IPS-18c (cell line): ENCODE results near the gene CELF4.

Source experiments
- H3K4me3 ChIP-seq: 2 replicates; pipeline ENCODE4 v1.7.0; 2013; ENCODE audit warnings: low read depth, mild to moderate bottlenecking, low read length, moderate library complexity; ENCODE audit not compliant: insufficient read depth
- H3K9me3 ChIP-seq: one replicate; pipeline ENCODE4 v1.6.1; 2013; ENCODE audit warnings: mild to moderate bottlenecking, low read length, moderate library complexity; ENCODE audit not compliant: control insufficient read depth, insufficient read depth

The CELF4 gene

GRCh38 chr18:37327063-37327577 is 238.5 kb downstream of the CELF4 start:
- Histone ChIP-seq H3K4me3 (no peak overlapping the region), H3K9me3 (no peaks in the 10 kb centered on the region)

- Histone ChIP-seq H3K9me3 (no peaks in the 10 kb centered on the region), H3K4me3 (no peak overlapping the region)
Observed at GRCh38 chr18:37322492-37323035, 243.0 kb downstream of the CELF4 start.

- no peaks in the 10 kb centered on the region for H3K9me3 ChIP-seq
- no peak overlapping the region for H3K4me3 ChIP-seq
Observed at GRCh38 chr18:37321582-37322491, 243.8 kb downstream of the CELF4 start.

- no peaks in the 10 kb centered on the region for H3K9me3 ChIP-seq
- no peak overlapping the region for H3K4me3 ChIP-seq
Observed at GRCh38 chr18:37320317-37320716, 245.3 kb downstream of the CELF4 start.

- Histone ChIP-seq H3K4me3 (no peak overlapping the region), H3K9me3 (no peaks in the 10 kb centered on the region)
Observed at GRCh38 chr18:37318360-37319355, 246.9 kb downstream of the CELF4 start.

- no peaks in the 10 kb centered on the region for H3K9me3 ChIP-seq
- no peak overlapping the region for H3K4me3 ChIP-seq
Observed at GRCh38 chr18:37317486-37317885, 248.1 kb downstream of the CELF4 start.

- Histone ChIP-seq H3K9me3 (no peaks in the 10 kb centered on the region), H3K4me3 (no peak overlapping the region)
Observed at GRCh38 chr18:37316468-37316867, 249.1 kb downstream of the CELF4 start.

- H3K4me3 ChIP-seq, result no peak overlapping the region
- H3K9me3 ChIP-seq, result no peaks in the 10 kb centered on the region
Observed at GRCh38 chr18:37315935-37316334, 249.7 kb downstream of the CELF4 start.

GRCh38 chr18:37314534-37314933 is 251.1 kb downstream of the CELF4 start:
- no peak overlapping the region for H3K4me3 ChIP-seq
- no peaks in the 10 kb centered on the region for H3K9me3 ChIP-seq

- no peaks in the 10 kb centered on the region for H3K9me3 ChIP-seq
- no peak overlapping the region for H3K4me3 ChIP-seq
Observed at GRCh38 chr18:37313624-37314023, 252.0 kb downstream of the CELF4 start.

GRCh38 chr18:37309861-37310260 is 255.7 kb downstream of the CELF4 start:
- Histone ChIP-seq H3K4me3 (no peak overlapping the region), H3K9me3 (no peaks in the 10 kb centered on the region)

- Histone ChIP-seq H3K9me3 (no peaks in the 10 kb centered on the region), H3K4me3 (no peak overlapping the region)
Observed at GRCh38 chr18:37309059-37309458, 256.5 kb downstream of the CELF4 start.

- no peaks in the 10 kb centered on the region for H3K9me3 ChIP-seq
- H3K4me3 ChIP-seq, result no peak overlapping the region
Observed at GRCh38 chr18:37307181-37307580, 258.4 kb downstream of the CELF4 start.

- H3K9me3 ChIP-seq, result no peaks in the 10 kb centered on the region
- H3K4me3 ChIP-seq, result no peak overlapping the region
Observed at GRCh38 chr18:37306432-37306831, 259.2 kb downstream of the CELF4 start.

GRCh38 chr18:37305066-37305465 is 260.5 kb downstream of the CELF4 start:
- H3K4me3 ChIP-seq, result no peak overlapping the region

GRCh38 chr18:37304012-37304680 is 261.5 kb downstream of the CELF4 start:
- H3K4me3 ChIP-seq, result no peak overlapping the region
- no peaks in the 10 kb centered on the region for H3K9me3 ChIP-seq

More at GRCh38 chr18:37305066-37305465, 260.5 kb downstream of the CELF4 start:
- H3K9me3 ChIP-seq, result no peaks in the 10 kb centered on the region

GRCh38 chr18:37303009-37303408 is 262.6 kb downstream of the CELF4 start:
- no peak overlapping the region for H3K4me3 ChIP-seq
- H3K9me3 ChIP-seq, result no peaks in the 10 kb centered on the region
